GM12891 (cell line): ENCODE measurements around the gene RBM22.

Source experiments
- DNase-seq: peaks from one replicate; pipeline ENCODE4 v3.0.0; 2011; ENCODE audit warnings: low spot score; ENCODE audit not compliant: insufficient read length
- FAIRE-seq: peaks from 2 replicates; lab custom pipeline; 2011; peaks lifted over from hg19 to GRCh38; lab: Jason Lieb, UNC
- PAX5 ChIP-seq: IDR thresholded peaks from 2 replicates; pipeline ENCODE4 v1.6.1; 2011; ENCODE audit warnings: low read length, moderate library complexity, mild to moderate bottlenecking; ENCODE audit not compliant: insufficient read depth, severe bottlenecking
- POLR2A ChIP-seq: IDR thresholded peaks from 2 replicates; pipeline ENCODE4 v1.6.1; 2011; ENCODE audit warnings: low read depth, low read length, control low read depth
- POLR2AphosphoS5 ChIP-seq: IDR thresholded peaks from 2 replicates; pipeline ENCODE4 v1.6.1; 2011; ENCODE audit warnings: low read depth, low read length, control low read depth
- POU2F2 ChIP-seq: IDR thresholded peaks from 2 replicates; pipeline ENCODE4 v1.6.1; 2011; ENCODE audit warnings: low read depth, mild to moderate bottlenecking, control low read depth, low read length, moderate library complexity
- SPI1 ChIP-seq: IDR thresholded peaks from 2 replicates; pipeline ENCODE4 v1.6.1; 2011; ENCODE audit warnings: low read depth, low read length, control low read depth
- TAF1 ChIP-seq: IDR thresholded peaks from 2 replicates; pipeline ENCODE4 v1.6.1; 2011; ENCODE audit warnings: low read depth, low read length, control low read depth

RBM22 gene

GRCh38 chr5:150647275-150648251 lies 53.3 kb downstream of the RBM22 start:
- TF ChIP-seq POLR2AphosphoS5 = no peak
- TF ChIP-seq POLR2A = no peak
- no peak for TF ChIP-seq PAX5
- TF ChIP-seq POU2F2 = no peak
- no peak for TF ChIP-seq TAF1
- TF ChIP-seq SPI1 = no peak
- FAIRE-seq (no peak), DNase-seq (no peak)

GRCh38 chr5:150645070-150645700 lies 55.7 kb downstream of the RBM22 start:
- no peak for DNase-seq
- FAIRE-seq = no peak
- TF ChIP-seq POLR2A = no peak
- no peak for TF ChIP-seq POU2F2
- TF ChIP-seq POLR2AphosphoS5 = no peak
- TF ChIP-seq SPI1 = no peak
- no peak for TF ChIP-seq PAX5
- TF ChIP-seq TAF1 = no peak

- FAIRE-seq = no peak
- TF ChIP-seq TAF1 (no peak), POLR2AphosphoS5 (no peak), POLR2A (no peak), POU2F2 (no peak), PAX5 (no peak), SPI1 (no peak)
- DNase-seq = no peak
These were observed 56.3 kb downstream of the RBM22 start for GRCh38 chr5:150644514-150644913.

- FAIRE-seq = no peak
- no peak for DNase-seq
- TF ChIP-seq POU2F2 (no peak), POLR2AphosphoS5 (no peak), POLR2A (no peak), SPI1 (no peak), PAX5 (no peak), TAF1 (no peak)
These were observed 56.8 kb downstream of the RBM22 start for GRCh38 chr5:150644058-150644457.

GRCh38 chr5:150642991-150643710 lies 57.7 kb downstream of the RBM22 start:
- no peak for TF ChIP-seq POU2F2
- no peak for TF ChIP-seq POLR2A
- no peak for TF ChIP-seq PAX5
- no peak for FAIRE-seq
- DNase-seq = no peak

- TF ChIP-seq PAX5 (no peak), POLR2AphosphoS5 (no peak), POLR2A (no peak), POU2F2 (no peak), TAF1 (no peak), SPI1 (no peak)
- DNase-seq (no peak), FAIRE-seq (no peak)
These were observed 58.3 kb downstream of the RBM22 start for GRCh38 chr5:150642567-150642927.

- FAIRE-seq (no peak), DNase-seq (no peak)
- TF ChIP-seq POLR2A (no peak), POU2F2 (no peak), POLR2AphosphoS5 (no peak), SPI1 (no peak), PAX5 (no peak), TAF1 (no peak)
These were observed 58.9 kb downstream of the RBM22 start for GRCh38 chr5:150641824-150642566.

GRCh38 chr5:150641006-150641570 lies 59.8 kb downstream of the RBM22 start:
- no peak for DNase-seq
- FAIRE-seq = no peak
- no peak for TF ChIP-seq SPI1
- TF ChIP-seq PAX5 = no peak
- no peak for TF ChIP-seq POLR2A
- no peak for TF ChIP-seq TAF1
- TF ChIP-seq POLR2AphosphoS5 = no peak
- no peak for TF ChIP-seq POU2F2
